HCT116 (cell line): Measurements from ENCODE around the gene ACADSB. TPM values are rescaled to one million over a fixed set of nuclear protein-coding genes. Genes with fewer than 3 reads are reported as not detected.

Source experiments
- ATAC-seq: fragments of 200-7000 bp; cut with Tn5 transposase; 2 replicates; pipeline ENCODE4 v1.9.1; 2020; ENCODE audit warnings: mild to moderate bottlenecking, moderate library complexity
- BruUV-seq: library from RNA; stranded (reverse); fragments of 400-500 nt; replicated peaks from 2 replicates; lab custom pipeline; 2021; lab: Mats Ljungman, UMichigan
- CTCF ChIA-PET: fragments of 300-600 bp; sonication (Branson Sonifier 250); formaldehyde crosslinking; loops from one replicate; lab custom pipeline; 2021; ENCODE audit warnings: antibody characterized with exemption; lab: Charles Lee
- POLR2A ChIA-PET: fragments of 300-600, 350-600 bp; sonication (Branson Sonifier 250); formaldehyde crosslinking; loops from one replicate; lab custom pipeline; 2021; ENCODE audit warnings: antibody characterized with exemption; lab: Charles Lee
- RAD21 ChIA-PET, 2 experiments: fragments of 300-600 bp; sonication (Branson Sonifier 250); formaldehyde crosslinking; loops; one replicate each; lab custom pipeline; 2023; ENCODE audit warnings: low total read pairs in 2 of 2; ENCODE audit not compliant: uncharacterized antibody in 2 of 2, unreplicated experiment in 2 of 2, low non-redundant PET in 1 of 2; lab: Charles Lee
- DNase-seq: peaks from one replicate; pipeline ENCODE4 v3.0.0-alpha.2; 2010; ENCODE audit warnings: low read depth, low spot score
- H2AFZ ChIP-seq: fragments of 200-600 bp; shearing (Covaris generic), sonication (generic); 2 replicates; pipeline ENCODE4 v1.6.1; 2017; ENCODE audit warnings: low read depth, mixed run types, mixed read lengths, antibody characterized with exemption, low read length; ENCODE audit not compliant: poor library complexity, severe bottlenecking
- H3K27ac ChIP-seq: 2 replicates; pipeline ENCODE4 v1.5.1; 2012; ENCODE audit warnings: low read depth, low read length
- H3K27me3 ChIP-seq: fragments of 200-600 bp; sonication (generic); 2 replicates; pipeline ENCODE4 v1.6.1; 2016; ENCODE audit warnings: mixed run types, low read length, mixed read lengths; ENCODE audit not compliant: insufficient read depth
- H3K36me3 ChIP-seq, 2 experiments: fragments of 200-500 bp in 1 of 2; fragments of 200-600 bp in 1 of 2; sonication (Bioruptor generic) in 1 of 2; sonication (generic) in 1 of 2; 2 replicates each; pipeline versions ENCODE4 v1.5.1 to v1.6.1; 2014 to 2016; ENCODE audit warnings: low read length in 2 of 2, inconsistent platforms in 1 of 2, mixed read lengths in 1 of 2, mixed run types in 1 of 2; ENCODE audit not compliant: insufficient read depth in 2 of 2, control insufficient read depth in 1 of 2
- H3K4me1 ChIP-seq, 2 experiments: fragments of 200-600 bp in 1 of 2; sonication (generic) in 1 of 2; 2 replicates each; pipeline versions ENCODE4 v1.5.1 to v1.6.1; 2012 to 2017; ENCODE audit warnings: low read length in 2 of 2, inconsistent platforms in 1 of 2, mild to moderate bottlenecking in 1 of 2, mixed read lengths in 1 of 2, mixed run types in 1 of 2, moderate library complexity in 1 of 2; ENCODE audit not compliant: insufficient read depth in 2 of 2, control insufficient read depth in 1 of 2
- H3K4me2 ChIP-seq: fragments of 200-600 bp; sonication (generic); 2 replicates; pipeline ENCODE4 v1.6.1; 2017; ENCODE audit warnings: mixed run types, low read length, mixed read lengths
- H3K4me3 ChIP-seq, 2 experiments: fragments of 200-600 bp in 1 of 2; sonication (generic) in 1 of 2; replicated peaks in 1 of 2; 2 replicates each; pipeline ENCODE4 v1.5.1; 2011 to 2016; ENCODE audit warnings: low read length in 2 of 2, control low read depth in 1 of 2, low read depth in 1 of 2, mild to moderate bottlenecking in 1 of 2, mixed read lengths in 1 of 2, mixed run types in 1 of 2
- H3K79me2 ChIP-seq: fragments of 200-600 bp; sonication (generic); 2 replicates; pipeline ENCODE4 v1.6.1; 2017; ENCODE audit warnings: mild to moderate bottlenecking, mixed run types, low read length, moderate library complexity, mixed read lengths; ENCODE audit not compliant: insufficient read depth
- H3K9ac ChIP-seq: fragments of 200-600 bp; sonication (generic); 2 replicates; pipeline ENCODE4 v1.6.1; 2016; ENCODE audit warnings: low read length, mixed read lengths
- H3K9me2 ChIP-seq: fragments of 200-600 bp; sonication (generic), shearing (Covaris generic); 2 replicates; pipeline ENCODE4 v1.6.1; 2017; ENCODE audit warnings: mixed run types, mild to moderate bottlenecking, moderate library complexity; ENCODE audit not compliant: insufficient read depth
- H3K9me3 ChIP-seq, 2 experiments: fragments of 200-500 bp in 1 of 2; fragments of 200-600 bp in 1 of 2; sonication (Bioruptor generic) in 1 of 2; sonication (generic) in 1 of 2; 2 replicates each; pipeline ENCODE4 v1.6.1; 2014 to 2017; ENCODE audit warnings: low read length in 2 of 2, mixed read lengths in 2 of 2, inconsistent platforms in 1 of 2, low read depth in 1 of 2, mild to moderate bottlenecking in 1 of 2, mixed run types in 1 of 2, moderate library complexity in 1 of 2; ENCODE audit not compliant: control insufficient read depth in 1 of 2, insufficient read depth in 1 of 2
- H4K20me1 ChIP-seq: fragments of 200-600 bp; sonication (generic), shearing (Covaris generic); 2 replicates; pipeline ENCODE4 v1.6.1; 2017; ENCODE audit warnings: mixed run types, mild to moderate bottlenecking, moderate library complexity; ENCODE audit not compliant: insufficient read depth
- ATF3 ChIP-seq: IDR thresholded peaks from 2 replicates; pipeline ENCODE4 v1.6.1; 2012
- CBX3 ChIP-seq: IDR thresholded peaks from 2 replicates; pipeline ENCODE4 v1.6.1; 2012; ENCODE audit warnings: low read depth
- FOSL1 ChIP-seq: IDR thresholded peaks from 2 replicates; pipeline ENCODE4 v1.6.1; 2012; ENCODE audit warnings: low read depth
- JUND ChIP-seq: IDR thresholded peaks from 2 replicates; pipeline ENCODE4 v1.6.1; 2012
- POLR2A ChIP-seq: IDR thresholded peaks from 2 replicates; pipeline ENCODE4 v1.7.0; 2011; ENCODE audit warnings: borderline replicate concordance; ENCODE audit not compliant: insufficient read depth, insufficient read length; ENCODE audit errors: extremely low read depth
- REST ChIP-seq: IDR thresholded peaks from 2 replicates; pipeline ENCODE4 v1.6.1; 2012; ENCODE audit warnings: low read depth
- SP1 ChIP-seq: IDR thresholded peaks from 2 replicates; pipeline ENCODE4 v1.6.1; 2012; ENCODE audit warnings: low read depth
- SRF ChIP-seq: IDR thresholded peaks from 2 replicates; pipeline ENCODE4 v1.6.1; 2012; ENCODE audit warnings: low read depth
- YY1 ChIP-seq: IDR thresholded peaks from 2 replicates; pipeline ENCODE4 v1.6.1; 2011; ENCODE audit warnings: low read length, low read depth, moderate library complexity, mild to moderate bottlenecking; ENCODE audit not compliant: insufficient replicate concordance; ENCODE audit errors: extremely low read depth
- ZFX ChIP-seq: fragments of 450-650 bp; IDR thresholded peaks from 2 replicates; pipeline ENCODE4 v1.6.1; 2017
- intact Hi-C: fragments of 100-400 bp; cut with micrococcal nuclease; formaldehyde crosslinking; loops from 2 replicates; pipeline ENCODE4 v1.10.0; 2022
- total RNA-seq: library from RNA; stranded (reverse); gene quantifications from one replicate; pipeline ENCODE4 v1.2.1, GENCODE V29; 2021; ENCODE audit not compliant: unreplicated experiment
- TF ChIP-seq, protein P1 (sequence below): IDR thresholded peaks from 2 replicates; pipeline ENCODE4 v1.6.1; 2011; ENCODE audit warnings: mild to moderate bottlenecking, low read length, moderate library complexity; ENCODE audit not compliant: insufficient replicate concordance; ENCODE audit errors: extremely low read depth

ACADSB gene
- total RNA-seq, 1 experiment from 2014 or later = 33.3 TPM

- Histone ChIP-seq H3K9me3 (no peaks in the 10 kb centered on the region), H3K79me2 (no peaks in the 10 kb centered on the region), H3K4me2 (no peak overlapping the region), H3K9me2 (no peaks in the 10 kb centered on the region), H3K36me3 (no peaks in the 10 kb centered on the region), H2AFZ (no peak overlapping the region), H4K20me1 (no peaks in the 10 kb centered on the region), H3K4me3 (no peak overlapping the region), H3K27me3 (no peaks in the 10 kb centered on the region), H3K27ac (no peak overlapping the region), H3K4me1 (no peaks in the 10 kb centered on the region)
- BruUV-seq = no TSS peak
- DNase-seq = no peak
- ChIA-PET RAD21 (no interaction called here), POLR2A (no interaction called here), CTCF (no interaction called here)
- no peak for ATAC-seq
- TF ChIP-seq JUND = no peak
- TF ChIP-seq ZFX = no peak
- TF ChIP-seq POLR2A = no peak
- no peak for TF ChIP-seq SRF
- TF ChIP-seq, all 23 proteins: peak for 0
- H3K9ac ChIP-seq = no peak overlapping the region
- intact Hi-C loops = no loop called here
Observed at GRCh38 chr10:123018531-123018930, 9.7 kb downstream of the ACADSB start.

DNA sequence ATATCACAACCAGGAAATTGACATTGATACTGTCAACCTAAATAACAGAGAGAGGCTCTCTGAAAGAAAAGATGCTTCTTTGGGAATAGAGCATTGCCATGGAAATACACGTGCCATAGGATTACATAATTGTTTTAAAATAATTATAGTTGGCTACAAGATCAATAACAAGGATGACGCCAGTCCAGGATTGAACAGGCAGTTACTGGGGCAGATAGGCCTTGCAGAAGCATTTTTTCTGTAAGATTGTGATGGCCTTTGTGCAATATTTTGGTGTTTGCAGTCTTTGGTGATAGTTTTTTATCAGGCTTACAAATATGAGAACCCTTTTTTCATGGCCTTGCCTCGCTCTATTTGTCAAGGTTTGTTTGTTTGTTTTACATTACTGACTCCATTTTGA is 10.5 kb downstream of the ACADSB start:
- BruUV-seq = no TSS peak
- Histone ChIP-seq H3K79me2 (no peaks in the 10 kb centered on the region), H4K20me1 (no peaks in the 10 kb centered on the region), H2AFZ (no peak overlapping the region), H3K36me3 (no peaks in the 10 kb centered on the region), H3K4me1 (no peaks in the 10 kb centered on the region), H3K9me2 (no peaks in the 10 kb centered on the region), H3K27ac (no peak overlapping the region), H3K4me2 (no peak overlapping the region), H3K9ac (no peak overlapping the region), H3K9me3 (no peaks in the 10 kb centered on the region), H3K27me3 (no peaks in the 10 kb centered on the region), H3K4me3 (no peak overlapping the region)
- TF ChIP-seq, protein P1, sequence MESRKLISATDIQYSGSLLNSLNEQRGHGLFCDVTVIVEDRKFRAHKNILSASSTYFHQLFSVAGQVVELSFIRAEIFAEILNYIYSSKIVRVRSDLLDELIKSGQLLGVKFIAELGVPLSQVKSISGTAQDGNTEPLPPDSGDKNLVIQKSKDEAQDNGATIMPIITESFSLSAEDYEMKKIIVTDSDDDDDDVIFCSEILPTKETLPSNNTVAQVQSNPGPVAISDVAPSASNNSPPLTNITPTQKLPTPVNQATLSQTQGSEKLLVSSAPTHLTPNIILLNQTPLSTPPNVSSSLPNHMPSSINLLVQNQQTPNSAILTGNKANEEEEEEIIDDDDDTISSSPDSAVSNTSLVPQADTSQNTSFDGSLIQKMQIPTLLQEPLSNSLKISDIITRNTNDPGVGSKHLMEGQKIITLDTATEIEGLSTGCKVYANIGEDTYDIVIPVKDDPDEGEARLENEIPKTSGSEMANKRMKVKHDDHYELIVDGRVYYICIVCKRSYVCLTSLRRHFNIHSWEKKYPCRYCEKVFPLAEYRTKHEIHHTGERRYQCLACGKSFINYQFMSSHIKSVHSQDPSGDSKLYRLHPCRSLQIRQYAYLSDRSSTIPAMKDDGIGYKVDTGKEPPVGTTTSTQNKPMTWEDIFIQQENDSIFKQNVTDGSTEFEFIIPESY = no peak
- TF ChIP-seq SP1 (no peak), CBX3 (no peak), YY1 (no peak), ATF3 (no peak), FOSL1 (no peak), REST (no peak)
- ChIA-PET CTCF (no interaction called here), RAD21 (no interaction called here), POLR2A (no interaction called here)
- ATAC-seq = no peak
- DNase-seq = no peak
- intact Hi-C loops = no loop called here
